Measurements from ENCODE around the gene SHROOM3. TPM values are rescaled to one million over a fixed set of nuclear protein-coding genes. Genes with fewer than 3 reads are reported as not detected.

The SHROOM3 gene
- total and polyA plus RNA-seq, 2 of the 13 experiments (the other 11 are each of a cell fraction or from before 2014, with no cell fraction given): 0.01 TPM; not detected in 1

GRCh38 chr4:76484654-76485053 lies 49.6 kb downstream of the SHROOM3 start:
- no peak overlapping the region for H3K4me3 ChIP-seq (replicated peaks in 1 of 3; ENCODE audit: insufficient read depth in 1 of 3, low read depth in 2 of 3, low read length in 3 of 3)
- H3K9me3 ChIP-seq (ENCODE audit: low read length): peaks cover 7% of the 10 kb centered on the region
- in situ Hi-C loops (cut with HindIII; ENCODE audit: extremely low pct_ligation_motif_present, low pct_unique_long_range_greater_than_20kb): no loop called here
- H3K36me3 ChIP-seq (replicated peaks in 1 of 2; ENCODE audit: control insufficient read depth in 1 of 2, insufficient read depth in 2 of 2, low read length in 2 of 2): no peaks in the 10 kb centered on the region
- DNase-seq (ENCODE audit: low spot score) (no peak), FAIRE-seq (no peak), ATAC-seq (no peak)
- ChIA-PET CTCF (ENCODE audit: low intra/inter-chr PET ratio, low total read pairs) (no interaction called here), POLR2A (no interaction called here)
- intact Hi-C loops (cut with micrococcal nuclease; ENCODE audit: unreplicated experiment): no loop called here
- no peaks in the 10 kb centered on the region for H3K27me3 ChIP-seq (ENCODE audit: control insufficient read depth in 1 of 2, insufficient read depth in 2 of 2, low read length in 2 of 2)
- H2AFZ ChIP-seq (ENCODE audit: low read length): no peak overlapping the region
- no peak overlapping the region for H3K9ac ChIP-seq (ENCODE audit: insufficient read depth, low read depth, low read length)
- no TSS peak for BruUV-seq (replicated peaks)
- no peak overlapping the region for H3K27ac ChIP-seq (ENCODE audit: extremely low read length, insufficient read depth, low read length)
- no peak overlapping the region for H3K4me2 ChIP-seq (ENCODE audit: low read depth, low read length)
- H4K20me1 ChIP-seq (ENCODE audit: insufficient read depth, low read length): no peaks in the 10 kb centered on the region
- H3K79me2 ChIP-seq (ENCODE audit: insufficient read depth, low read length): no peaks in the 10 kb centered on the region
- no peaks in the 10 kb centered on the region for H3K4me1 ChIP-seq (ENCODE audit: insufficient read depth, low read length)
- WGBS (ENCODE audit: low lambda C conversion rate): 13% methylated on average over 3 of the region's 3 CpGs
- TF ChIP-seq, protein P1, sequence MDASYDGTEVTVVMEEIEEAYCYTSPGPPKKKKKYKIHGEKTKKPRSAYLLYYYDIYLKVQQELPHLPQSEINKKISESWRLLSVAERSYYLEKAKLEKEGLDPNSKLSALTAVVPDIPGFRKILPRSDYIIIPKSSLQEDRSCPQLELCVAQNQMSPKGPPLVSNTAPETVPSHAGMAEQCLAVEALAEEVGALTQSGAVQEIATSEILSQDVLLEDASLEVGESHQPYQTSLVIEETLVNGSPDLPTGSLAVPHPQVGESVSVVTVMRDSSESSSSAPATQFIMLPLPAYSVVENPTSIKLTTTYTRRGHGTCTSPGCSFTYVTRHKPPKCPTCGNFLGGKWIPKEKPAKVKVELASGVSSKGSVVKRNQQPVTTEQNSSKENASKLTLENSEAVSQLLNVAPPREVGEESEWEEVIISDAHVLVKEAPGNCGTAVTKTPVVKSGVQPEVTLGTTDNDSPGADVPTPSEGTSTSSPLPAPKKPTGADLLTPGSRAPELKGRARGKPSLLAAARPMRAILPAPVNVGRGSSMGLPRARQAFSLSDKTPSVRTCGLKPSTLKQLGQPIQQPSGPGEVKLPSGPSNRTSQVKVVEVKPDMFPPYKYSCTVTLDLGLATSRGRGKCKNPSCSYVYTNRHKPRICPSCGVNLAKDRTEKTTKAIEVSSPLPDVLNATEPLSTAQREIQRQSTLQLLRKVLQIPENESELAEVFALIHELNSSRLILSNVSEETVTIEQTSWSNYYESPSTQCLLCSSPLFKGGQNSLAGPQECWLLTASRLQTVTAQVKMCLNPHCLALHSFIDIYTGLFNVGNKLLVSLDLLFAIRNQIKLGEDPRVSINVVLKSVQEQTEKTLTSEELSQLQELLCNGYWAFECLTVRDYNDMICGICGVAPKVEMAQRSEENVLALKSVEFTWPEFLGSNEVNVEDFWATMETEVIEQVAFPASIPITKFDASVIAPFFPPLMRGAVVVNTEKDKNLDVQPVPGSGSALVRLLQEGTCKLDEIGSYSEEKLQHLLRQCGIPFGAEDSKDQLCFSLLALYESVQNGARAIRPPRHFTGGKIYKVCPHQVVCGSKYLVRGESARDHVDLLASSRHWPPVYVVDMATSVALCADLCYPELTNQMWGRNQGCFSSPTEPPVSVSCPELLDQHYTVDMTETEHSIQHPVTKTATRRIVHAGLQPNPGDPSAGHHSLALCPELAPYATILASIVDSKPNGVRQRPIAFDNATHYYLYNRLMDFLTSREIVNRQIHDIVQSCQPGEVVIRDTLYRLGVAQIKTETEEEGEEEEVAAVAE (CRISPR knock-in tag; IDR thresholded peaks at IDR 0.05; ENCODE audit: borderline replicate concordance): no peak
- TF ChIP-seq ZFP41 (CRISPR knock-in tag; IDR thresholded peaks at IDR 0.05; ENCODE audit: borderline replicate concordance): no peak
- TF ChIP-seq YEATS2 (CRISPR knock-in tag; IDR thresholded peaks at IDR 0.05; ENCODE audit: borderline replicate concordance): no peak
- TF ChIP-seq, protein P2, sequence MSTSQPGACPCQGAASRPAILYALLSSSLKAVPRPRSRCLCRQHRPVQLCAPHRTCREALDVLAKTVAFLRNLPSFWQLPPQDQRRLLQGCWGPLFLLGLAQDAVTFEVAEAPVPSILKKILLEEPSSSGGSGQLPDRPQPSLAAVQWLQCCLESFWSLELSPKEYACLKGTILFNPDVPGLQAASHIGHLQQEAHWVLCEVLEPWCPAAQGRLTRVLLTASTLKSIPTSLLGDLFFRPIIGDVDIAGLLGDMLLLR (CRISPR knock-in tag; IDR thresholded peaks at IDR 0.05): no peak
- TF ChIP-seq ZBTB49 (CRISPR knock-in tag; IDR thresholded peaks at IDR 0.05; ENCODE audit: borderline replicate concordance): no peak
- no peak for TF ChIP-seq ZFP91 (CRISPR knock-in tag; IDR thresholded peaks at IDR 0.05; ENCODE audit: borderline replicate concordance)
- no peak for TF ChIP-seq LBX2 (CRISPR knock-in tag; IDR thresholded peaks at IDR 0.05; ENCODE audit: borderline replicate concordance)
- TF ChIP-seq ZNF629 (CRISPR knock-in tag; conservative IDR thresholded peaks at IDR 0.05): no peak
- no peak for TF ChIP-seq TAF15 (IDR thresholded peaks at IDR 0.05; ENCODE audit: low read depth, low read length, poor library complexity, severe bottlenecking)
- TF ChIP-seq ZNF343 (CRISPR knock-in tag; IDR thresholded peaks at IDR 0.05): no peak
- no peak for TF ChIP-seq AGO1 (IDR thresholded peaks at IDR 0.05; ENCODE audit: low read depth, low read length, poor library complexity, severe bottlenecking)
- no peak for TF ChIP-seq GATA4 (IDR thresholded peaks at IDR 0.05; ENCODE audit: borderline replicate concordance, low read depth)
- TF ChIP-seq, protein P3, sequence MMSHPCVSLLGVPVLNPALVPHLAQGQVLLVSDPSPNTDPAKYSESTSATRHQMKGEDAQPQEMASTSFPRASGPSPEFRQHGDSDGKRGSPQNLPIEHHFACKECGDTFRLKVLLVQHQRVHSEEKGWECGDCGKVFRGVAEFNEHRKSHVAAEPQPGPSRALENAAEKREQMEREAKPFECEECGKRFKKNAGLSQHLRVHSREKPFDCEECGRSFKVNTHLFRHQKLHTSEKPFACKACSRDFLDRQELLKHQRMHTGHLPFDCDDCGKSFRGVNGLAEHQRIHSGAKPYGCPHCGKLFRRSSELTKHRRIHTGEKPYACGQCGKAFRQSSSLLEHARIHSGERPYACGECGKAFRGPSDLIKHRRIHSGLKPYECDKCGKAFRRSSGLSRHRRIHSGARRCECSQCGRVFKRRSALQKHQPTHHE (CRISPR knock-in tag; IDR thresholded peaks at IDR 0.05; ENCODE audit: borderline replicate concordance): no peak

All from HepG2 (cell line).